Tibial nerve (tissue), 4 donors: ENCODE data around the gene TP53.

Source experiments
- CTCF ChIP-seq, 5 experiments: fragments of 200-600 bp in 3 of 5; fragments of 450-650 bp in 2 of 5; sonication (generic) in 3 of 5; IDR thresholded peaks; one replicate each; pipeline ENCODE4 v1.5.1; 2016 to 2019; ENCODE audit warnings: antibody characterized with exemption in 5 of 5, mild to moderate bottlenecking in 3 of 5, moderate library complexity in 2 of 5
- EP300 ChIP-seq, 2 donors: sonication (generic); formaldehyde crosslinking; IDR thresholded peaks; one replicate each; pipeline ENCODE4 v1.6.1; 2017; ENCODE audit warnings: antibody characterized with exemption in 2 of 2, mild to moderate bottlenecking in 1 of 2
- POLR2A ChIP-seq, 2 donors: fragments of 450-650 bp; IDR thresholded peaks; one replicate each; pipeline ENCODE4 v1.6.1; 2017; ENCODE audit warnings: antibody characterized with exemption in 2 of 2, mild to moderate bottlenecking in 2 of 2, moderate library complexity in 2 of 2

GRCh38 chr17:7697828-7698588 lies 10.7 kb upstream of the TP53 start:
- TF ChIP-seq CTCF (IDR thresholded peaks at IDR 0.05) (no peak), POLR2A (IDR thresholded peaks at IDR 0.05) (no peak), EP300 (IDR thresholded peaks at IDR 0.05) (no peak)
